OCI-M2 (cell line): Measurements from ENCODE around the gene ZFP82.

Experiments
- DNase-seq: peaks from one replicate; lab custom pipeline; 2025; ENCODE audit not compliant: unreplicated experiment; lab: John Stamatoyannopoulos, UW

Gene ZFP82

GRCh38 chr19:36373638-36374156, 44.7 kb downstream of the ZFP82 start:
- DNase-seq: no peak

GRCh38 chr19:36371886-36372285, 46.6 kb downstream of the ZFP82 start:
- DNase-seq: no peak

- DNase-seq: no peak
These were observed 54.6 kb downstream of the ZFP82 start for GRCh38 chr19:36363845-36364244.
